Measurements from ENCODE around the gene NLE1. TPM values are rescaled to one million over a fixed set of nuclear protein-coding genes. Genes with fewer than 3 reads are reported as not detected.

Gene NLE1
- total and polyA plus RNA-seq, 2 donors from 2014 or later: 9.6 to 11.0 TPM

DNA sequence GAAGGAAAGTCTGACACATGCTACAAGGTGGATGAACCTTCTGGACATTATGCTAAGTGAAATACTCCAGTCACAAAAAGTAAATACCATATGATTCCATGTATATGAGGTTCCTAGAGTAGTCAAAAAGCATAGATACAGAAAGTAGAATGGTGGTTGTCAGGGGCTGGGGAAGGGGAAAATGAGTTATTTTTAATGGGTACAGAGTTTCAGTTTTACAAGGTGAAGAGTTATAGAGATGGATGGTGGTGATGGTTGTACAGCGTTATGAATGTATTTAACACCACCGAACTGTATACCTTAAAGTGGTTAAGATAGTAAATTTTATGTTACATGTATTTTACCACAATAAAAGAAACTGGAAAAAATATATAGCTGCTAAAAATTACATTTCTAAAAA lies 40.4 kb downstream of the NLE1 start:
- intact Hi-C loops (cut with DNase I): no loop called here
- TF ChIP-seq, protein P1, sequence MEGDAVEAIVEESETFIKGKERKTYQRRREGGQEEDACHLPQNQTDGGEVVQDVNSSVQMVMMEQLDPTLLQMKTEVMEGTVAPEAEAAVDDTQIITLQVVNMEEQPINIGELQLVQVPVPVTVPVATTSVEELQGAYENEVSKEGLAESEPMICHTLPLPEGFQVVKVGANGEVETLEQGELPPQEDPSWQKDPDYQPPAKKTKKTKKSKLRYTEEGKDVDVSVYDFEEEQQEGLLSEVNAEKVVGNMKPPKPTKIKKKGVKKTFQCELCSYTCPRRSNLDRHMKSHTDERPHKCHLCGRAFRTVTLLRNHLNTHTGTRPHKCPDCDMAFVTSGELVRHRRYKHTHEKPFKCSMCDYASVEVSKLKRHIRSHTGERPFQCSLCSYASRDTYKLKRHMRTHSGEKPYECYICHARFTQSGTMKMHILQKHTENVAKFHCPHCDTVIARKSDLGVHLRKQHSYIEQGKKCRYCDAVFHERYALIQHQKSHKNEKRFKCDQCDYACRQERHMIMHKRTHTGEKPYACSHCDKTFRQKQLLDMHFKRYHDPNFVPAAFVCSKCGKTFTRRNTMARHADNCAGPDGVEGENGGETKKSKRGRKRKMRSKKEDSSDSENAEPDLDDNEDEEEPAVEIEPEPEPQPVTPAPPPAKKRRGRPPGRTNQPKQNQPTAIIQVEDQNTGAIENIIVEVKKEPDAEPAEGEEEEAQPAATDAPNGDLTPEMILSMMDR (IDR thresholded peaks at IDR 0.05; ENCODE audit: borderline replicate concordance, extremely low read depth, insufficient read depth): no peak
- Histone ChIP-seq H3K4me1 (ENCODE audit: control insufficient read depth in 2 of 3, insufficient read depth in 2 of 3, low read depth in 1 of 3, low read length in 3 of 3) (no peaks in the 10 kb centered on the region), H3K9ac (ENCODE audit: low read length in 3 of 3) (no peak overlapping the region), H3K27ac (ENCODE audit: low read depth in 2 of 2, low read length in 2 of 2) (no peak overlapping the region), H3K9me3 (ENCODE audit: control insufficient read depth in 2 of 3, insufficient read depth in 1 of 3, low read length in 3 of 3) (no peaks in the 10 kb centered on the region), H3K36me3 (ENCODE audit: control insufficient read depth in 2 of 3, insufficient read depth in 3 of 3, low read length in 3 of 3) (peaks cover 0 to 21% (median 9%) of the 10 kb centered on the region in 3 donors), H3K4me3 (ENCODE audit: low read length in 3 of 3) (no peak overlapping the region), H3K27me3 (ENCODE audit: control insufficient read depth, insufficient read depth, low read length) (no peaks in the 10 kb centered on the region)
- DNase-seq (no peak), FAIRE-seq (no peak)

DNA sequence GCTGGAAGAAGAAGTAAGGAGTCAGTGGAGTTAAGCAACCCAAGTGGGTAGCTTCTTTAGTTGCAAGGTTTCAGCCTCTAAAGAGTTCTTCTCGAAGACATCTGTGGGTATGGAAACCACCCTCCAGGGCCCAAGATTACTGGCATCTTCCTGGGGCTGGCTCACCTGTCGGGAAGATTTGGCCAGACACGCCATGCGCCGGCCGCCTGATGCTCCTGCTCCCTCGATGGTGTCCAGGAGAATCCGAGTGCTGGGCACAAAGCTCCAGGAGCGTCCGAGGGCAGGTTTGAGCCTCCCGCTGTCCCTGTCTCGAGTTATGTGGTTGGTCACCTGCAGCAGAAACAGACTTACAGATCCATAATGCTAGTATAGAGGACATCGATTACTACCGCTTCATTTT lies 41.1 kb downstream of the NLE1 start:
- intact Hi-C loops (cut with DNase I): no loop called here
- TF ChIP-seq, protein P1 (IDR thresholded peaks at IDR 0.05; ENCODE audit: borderline replicate concordance, extremely low read depth, insufficient read depth): no peak
- peaks cover 0 to 16% (median 6%) of the 10 kb centered on the region in 3 donors for H3K36me3 ChIP-seq (ENCODE audit: control insufficient read depth in 2 of 3, insufficient read depth in 3 of 3, low read length in 3 of 3)

DNA sequence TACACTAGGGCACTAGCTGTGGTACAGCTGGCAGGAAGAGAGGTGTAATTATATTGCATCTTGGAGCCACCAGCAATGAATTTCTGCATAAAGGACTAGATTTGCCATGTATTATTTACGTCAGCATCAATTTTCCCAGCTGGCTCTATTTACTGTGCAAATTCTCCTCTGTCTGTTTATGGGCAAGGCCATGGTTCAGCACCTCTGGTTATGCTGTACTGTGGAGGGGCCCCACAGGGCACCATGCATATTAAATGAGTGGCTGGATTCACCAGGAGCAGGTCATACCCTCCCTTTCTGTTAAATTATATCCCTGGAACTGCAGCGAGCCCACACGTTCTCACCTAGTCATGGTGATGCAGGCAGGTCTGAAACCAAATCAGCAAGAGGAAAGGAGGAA lies 42.2 kb downstream of the NLE1 start:
- intact Hi-C loops (cut with DNase I): loop anchor here (10.0 kb wide), 1 partner anchor 545 kb away; no protein-coding TSS in a partner anchor

More for the DNA sequence above, 41.1 kb downstream of the NLE1 start:
- no peak overlapping the region for H3K27ac ChIP-seq (ENCODE audit: low read depth in 2 of 2, low read length in 2 of 2)
- no peak overlapping the region for H3K4me3 ChIP-seq (ENCODE audit: low read length in 3 of 3)
- no peaks in the 10 kb centered on the region for H3K9me3 ChIP-seq (ENCODE audit: control insufficient read depth in 2 of 3, insufficient read depth in 1 of 3, low read length in 3 of 3)
- H3K4me1 ChIP-seq (ENCODE audit: control insufficient read depth in 2 of 3, insufficient read depth in 2 of 3, low read depth in 1 of 3, low read length in 3 of 3): no peaks in the 10 kb centered on the region
- FAIRE-seq: no peak
- DNase-seq: peak in 1 of 5 donors; percentile 7
- H3K27me3 ChIP-seq (ENCODE audit: control insufficient read depth, insufficient read depth, low read length): no peaks in the 10 kb centered on the region
- no peak overlapping the region for H3K9ac ChIP-seq (ENCODE audit: low read length in 3 of 3)

More for the DNA sequence above, 42.2 kb downstream of the NLE1 start:
- Histone ChIP-seq H3K9me3 (ENCODE audit: control insufficient read depth in 2 of 3, insufficient read depth in 1 of 3, low read length in 3 of 3) (no peaks in the 10 kb centered on the region), H3K4me1 (ENCODE audit: control insufficient read depth in 2 of 3, insufficient read depth in 2 of 3, low read depth in 1 of 3, low read length in 3 of 3) (no peaks in the 10 kb centered on the region), H3K4me3 (ENCODE audit: low read length in 3 of 3) (no peak overlapping the region), H3K36me3 (ENCODE audit: control insufficient read depth in 2 of 3, insufficient read depth in 3 of 3, low read length in 3 of 3) (peaks cover 0 to 10% (median 0%) of the 10 kb centered on the region in 3 donors), H3K27me3 (ENCODE audit: control insufficient read depth, insufficient read depth, low read length) (no peaks in the 10 kb centered on the region), H3K9ac (ENCODE audit: low read length in 3 of 3) (no peak overlapping the region), H3K27ac (ENCODE audit: low read depth in 2 of 2, low read length in 2 of 2) (no peak overlapping the region)
- TF ChIP-seq, protein P1 (IDR thresholded peaks at IDR 0.05; ENCODE audit: borderline replicate concordance, extremely low read depth, insufficient read depth): no peak
- FAIRE-seq (no peak), DNase-seq (peak in 4 of 5 donors; percentile 14 to 24 (median 18))

Data from kidney (tissue), 14 donors.